ENCODE measurements around the gene ELFN1.

DNA sequence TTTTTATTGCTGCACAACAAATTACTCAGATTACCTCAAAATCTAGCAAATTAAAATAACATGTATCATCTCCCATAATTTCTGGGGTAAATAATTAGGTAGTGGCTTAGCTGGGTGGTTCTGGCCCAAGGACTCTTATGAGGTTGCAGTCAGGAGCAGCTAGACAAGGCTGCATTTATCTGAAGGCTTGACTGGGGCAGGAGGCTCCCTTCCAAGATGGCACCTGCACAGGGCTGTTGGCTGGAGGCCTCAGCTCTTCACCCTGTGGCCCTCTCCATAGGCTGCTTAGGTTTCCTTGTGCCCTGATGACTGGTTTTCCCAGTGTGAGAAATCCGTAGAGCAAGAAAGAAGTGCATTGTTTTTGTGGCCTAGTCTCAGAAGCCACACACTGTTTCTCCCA is 34.7 kb upstream of the ELFN1 start:
- TF ChIP-seq GATA3 (IDR thresholded peaks at IDR 0.05; ENCODE audit: low read depth, low read length): no peak
- no peak for TF ChIP-seq GATA2 (IDR thresholded peaks at IDR 0.05; ENCODE audit: low read depth, low read length)

All from SH-SY5Y (cell line).